HG03520 (cell line): ENCODE measurements around the gene GABARAP.

Experiments
- ATAC-seq: cut with Tn5 transposase; IDR thresholded peaks from one replicate; pipeline ENCODE4 v1.9.1; 2021; ENCODE audit warnings: mild to moderate bottlenecking, moderate library complexity; ENCODE audit not compliant: unreplicated experiment

GABARAP gene

DNA sequence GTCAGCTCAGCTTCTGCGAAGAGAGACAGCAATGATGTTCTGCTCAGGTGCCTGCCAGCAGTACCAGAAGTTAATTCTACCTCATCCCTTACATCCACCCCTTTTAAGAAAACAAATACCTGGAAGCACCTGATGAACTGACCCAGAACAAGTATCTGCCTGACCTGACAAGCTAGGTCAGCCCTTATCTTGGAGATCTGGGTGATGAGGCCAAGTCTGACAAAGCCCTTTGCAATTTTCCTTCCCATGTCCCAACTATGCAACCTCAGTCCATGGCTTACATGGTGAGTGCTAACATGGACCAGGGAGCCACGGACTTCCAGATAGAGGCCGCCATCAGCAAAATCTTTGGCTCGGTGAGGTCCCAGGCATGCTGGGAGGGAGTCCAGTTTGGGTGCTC is 18.9 kb downstream of the GABARAP start:
- ATAC-seq: no peak

DNA sequence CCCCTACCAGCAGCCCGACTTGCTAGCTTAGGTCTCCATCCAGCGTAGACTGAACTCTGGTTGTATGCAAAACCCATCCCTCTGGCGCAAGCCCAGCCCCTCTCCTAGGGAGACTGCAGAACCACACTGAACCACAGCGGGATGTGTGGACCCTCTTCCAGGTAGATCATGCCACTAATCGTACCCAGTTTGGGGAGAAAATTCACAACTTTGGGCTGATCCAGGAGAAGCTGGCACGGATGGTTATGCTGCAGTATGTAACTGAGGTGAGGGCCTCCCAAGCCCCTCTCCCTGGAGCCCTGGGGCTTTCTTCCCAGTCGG is 19.3 kb downstream of the GABARAP start:
- no peak for ATAC-seq

DNA sequence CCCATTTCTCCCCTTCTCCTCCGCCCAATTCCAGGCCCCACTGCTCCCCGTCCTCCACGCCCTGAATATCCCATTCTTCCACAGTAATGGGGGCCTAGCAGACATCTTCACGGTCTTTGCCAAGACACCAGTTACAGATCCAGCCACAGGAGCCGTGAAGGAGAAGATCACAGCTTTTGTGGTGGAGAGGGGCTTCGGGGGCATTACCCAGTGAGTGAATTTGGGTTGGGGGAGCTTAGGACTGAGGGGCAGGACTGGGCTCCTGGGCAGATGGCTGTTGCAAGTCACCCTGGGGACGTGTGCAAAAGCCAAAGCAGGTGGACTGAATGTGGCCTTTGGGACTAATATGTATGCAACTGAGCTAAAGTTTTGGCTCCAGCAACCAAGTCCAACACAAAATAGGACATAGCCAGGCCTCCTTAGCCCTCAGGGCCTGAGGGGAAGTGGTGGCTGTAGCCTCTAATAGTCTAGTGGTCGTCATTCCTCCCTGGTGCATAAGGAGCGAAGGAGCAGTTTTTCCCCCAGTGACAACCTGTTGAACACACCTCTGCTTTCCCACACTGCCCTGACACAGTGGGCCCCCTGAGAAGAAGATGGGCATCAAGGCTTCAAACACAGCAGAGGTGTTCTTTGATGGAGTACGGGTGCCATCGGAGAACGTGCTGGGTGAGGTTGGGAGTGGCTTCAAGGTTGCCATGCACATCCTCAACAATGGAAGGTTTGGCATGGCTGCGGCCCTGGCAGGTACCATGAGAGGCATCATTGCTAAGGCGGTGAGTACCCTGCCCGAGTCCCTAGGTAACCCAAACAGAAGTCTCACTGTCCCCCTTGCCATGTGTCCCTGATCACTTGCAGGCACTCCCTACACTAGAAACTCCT is 19.9 kb downstream of the GABARAP start:
- ATAC-seq: no peak

DNA sequence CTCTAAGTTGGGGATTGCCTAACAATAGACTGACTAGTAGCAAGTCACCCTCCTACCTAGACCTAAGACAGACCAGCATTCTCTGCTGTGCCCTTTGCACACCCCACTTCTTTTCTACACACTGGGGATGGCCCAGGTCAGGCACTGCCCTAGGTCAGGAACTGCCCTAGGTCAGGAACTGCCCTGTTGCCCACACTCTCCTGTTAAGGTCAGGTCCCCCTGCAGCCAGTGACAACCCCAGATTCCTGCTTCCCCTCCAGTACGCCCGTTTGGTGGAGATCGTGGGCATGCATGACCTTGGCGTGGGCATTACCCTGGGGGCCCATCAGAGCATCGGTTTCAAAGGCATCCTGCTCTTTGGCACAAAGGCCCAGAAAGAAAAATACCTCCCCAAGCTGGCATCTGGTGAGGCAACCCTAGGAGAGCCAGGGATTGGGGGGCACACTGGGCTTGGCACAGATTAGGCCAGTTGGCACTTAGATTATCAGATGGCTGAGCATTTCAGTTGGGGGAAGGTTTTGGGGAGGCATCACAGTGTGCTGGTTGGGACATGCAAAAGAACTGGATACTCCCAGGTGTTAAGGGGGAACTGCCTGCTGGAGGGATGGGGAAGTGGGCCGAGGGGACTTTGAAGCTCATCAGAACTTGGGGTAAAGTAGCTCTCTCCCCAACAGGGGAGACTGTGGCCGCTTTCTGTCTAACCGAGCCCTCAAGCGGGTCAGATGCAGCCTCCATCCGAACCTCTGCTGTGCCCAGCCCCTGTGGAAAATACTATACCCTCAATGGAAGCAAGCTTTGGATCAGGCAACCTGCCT is 20.8 kb downstream of the GABARAP start:
- no peak for ATAC-seq

DNA sequence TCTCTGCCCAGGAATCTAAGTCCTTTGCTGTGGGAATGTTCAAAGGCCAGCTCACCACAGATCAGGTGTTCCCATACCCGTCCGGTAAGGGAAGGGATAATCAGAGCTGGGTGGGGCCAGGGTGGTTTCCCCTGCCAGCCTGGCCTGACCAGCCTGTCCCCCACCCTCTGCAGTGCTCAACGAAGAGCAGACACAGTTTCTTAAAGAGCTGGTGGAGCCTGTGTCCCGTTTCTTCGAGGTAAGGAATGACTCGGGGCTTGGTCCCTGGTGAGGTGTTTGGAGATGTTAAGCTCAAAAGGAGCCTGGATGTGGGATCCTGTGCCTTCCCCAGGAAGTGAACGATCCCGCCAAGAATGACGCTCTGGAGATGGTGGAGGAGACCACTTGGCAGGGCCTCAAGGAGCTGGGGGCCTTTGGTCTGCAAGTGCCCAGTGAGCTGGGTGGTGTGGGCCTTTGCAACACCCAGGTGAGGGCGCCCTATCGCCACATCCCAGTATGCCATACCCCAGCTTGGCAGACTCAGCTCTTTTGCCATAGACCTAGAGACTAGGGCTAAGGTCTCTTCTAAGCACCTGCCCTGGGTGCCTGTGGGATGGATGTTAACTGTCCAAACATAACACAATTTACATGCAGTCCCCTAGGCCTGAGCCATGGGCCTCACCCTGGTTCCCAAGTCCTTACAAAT is 21.5 kb downstream of the GABARAP start:
- no peak for ATAC-seq

DNA sequence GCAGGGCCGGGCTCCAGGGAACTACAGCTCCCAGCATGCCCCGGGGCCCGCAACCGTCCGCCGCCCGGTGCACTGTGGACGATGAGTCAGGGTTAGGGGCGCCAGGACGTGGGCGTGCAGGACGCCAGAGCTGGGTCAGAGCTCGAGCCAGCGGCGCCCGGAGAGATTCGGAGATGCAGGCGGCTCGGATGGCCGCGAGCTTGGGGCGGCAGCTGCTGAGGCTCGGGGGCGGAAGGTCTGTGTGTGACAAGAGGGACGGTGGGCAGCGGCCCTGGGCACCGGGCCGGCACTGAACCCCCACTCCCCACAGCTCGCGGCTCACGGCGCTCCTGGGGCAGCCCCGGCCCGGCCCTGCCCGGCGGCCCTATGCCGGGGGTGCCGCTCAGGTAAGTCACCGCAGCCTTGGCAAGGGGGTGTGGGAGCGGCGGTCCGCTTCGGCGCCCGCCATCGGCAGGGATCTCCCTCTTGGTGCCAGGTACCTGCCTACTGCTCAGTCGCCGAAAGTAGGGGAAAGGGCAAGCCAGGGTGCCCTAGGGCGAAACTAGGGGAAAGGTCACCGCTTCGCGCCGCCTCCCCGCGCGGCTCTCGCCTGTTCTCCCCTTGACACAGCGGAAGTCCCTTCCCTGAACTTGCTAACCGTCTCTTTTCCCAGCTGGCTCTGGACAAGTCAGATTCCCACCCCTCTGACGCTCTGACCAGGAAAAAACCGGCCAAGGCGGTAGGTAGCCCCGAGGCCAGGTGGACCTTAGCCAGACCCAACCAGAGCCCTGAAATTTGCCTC is 22.2 kb downstream of the GABARAP start, which contains the start of the genes ACADVL and DLG4:
Gene ACADVL (plus strand): TSS at position 127 of the 781 bp plus-strand sequence. CDS start 47 bp downstream, at position 174.
Gene DLG4 (minus strand): TSS at position 25 of the 781 bp plus-strand sequence.
- no peak for ATAC-seq

DNA sequence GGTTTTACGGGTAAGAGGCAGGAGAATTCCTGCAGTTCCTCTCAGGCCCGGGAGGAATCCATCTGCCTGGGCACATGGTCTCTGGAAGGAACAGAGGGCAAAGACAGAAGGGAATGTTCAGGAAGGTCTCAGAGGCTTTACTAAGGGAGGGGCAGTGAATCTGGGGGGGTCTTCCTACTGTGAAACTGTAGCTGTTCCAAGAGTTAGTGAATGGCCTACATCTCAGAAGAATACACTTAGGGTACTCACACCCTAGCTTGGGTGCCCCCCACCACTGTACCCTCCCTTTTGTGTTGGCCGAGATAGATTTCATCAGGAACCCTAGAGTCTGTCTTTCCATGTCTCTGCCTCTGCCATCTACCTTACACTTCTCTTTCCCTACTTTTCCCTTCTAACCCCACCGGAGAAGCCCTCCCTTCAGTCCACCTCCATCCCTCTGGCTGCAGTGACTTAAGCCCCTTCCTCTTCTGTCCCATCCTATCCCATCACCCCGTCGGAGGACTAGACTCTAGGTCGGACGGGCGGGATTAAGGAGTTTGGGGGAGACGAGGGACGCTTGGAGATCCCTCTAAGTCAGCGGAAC is 22.9 kb downstream of the GABARAP start:
- no peak for ATAC-seq

DNA sequence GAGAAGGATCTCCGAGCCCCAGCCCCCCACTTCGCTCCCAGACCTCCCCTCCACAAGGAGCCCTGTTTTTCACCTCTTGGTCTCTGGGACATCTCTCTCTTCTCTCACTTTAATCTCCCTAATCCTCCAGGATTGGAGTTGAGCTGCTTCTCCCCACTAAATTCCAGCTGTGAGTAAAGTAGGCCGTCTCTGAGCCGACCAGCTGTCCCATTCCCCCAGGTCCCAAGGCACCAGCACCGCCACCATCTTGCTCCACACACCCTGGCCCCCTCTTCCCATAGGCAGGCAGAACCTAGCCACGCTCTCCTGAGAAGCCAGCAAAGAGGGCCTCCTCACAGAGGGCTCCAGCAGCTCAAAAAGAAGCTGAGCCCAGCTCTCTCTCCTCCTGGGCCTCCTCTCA is 23.5 kb downstream of the GABARAP start:
- no peak for ATAC-seq

DNA sequence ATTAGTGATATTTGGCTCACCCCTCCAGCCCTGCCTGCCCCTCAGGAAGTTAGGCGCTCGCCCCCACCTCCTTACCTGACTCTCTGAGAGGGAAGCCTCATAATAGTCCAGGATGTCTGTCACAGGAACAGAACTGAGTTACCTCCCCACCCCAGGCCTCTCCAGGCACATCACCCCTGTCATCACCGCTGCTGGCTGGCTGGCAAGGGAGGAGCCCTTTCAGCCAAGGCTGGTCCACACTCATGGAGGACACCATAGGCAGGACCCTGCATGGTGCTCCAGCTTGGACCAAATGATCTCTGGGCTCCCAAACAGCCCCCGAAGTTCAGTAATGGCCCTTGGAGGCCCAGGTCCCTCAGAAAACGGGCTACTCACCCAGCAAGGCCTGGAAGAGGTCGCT is 24.1 kb downstream of the GABARAP start:
- no peak for ATAC-seq

DNA sequence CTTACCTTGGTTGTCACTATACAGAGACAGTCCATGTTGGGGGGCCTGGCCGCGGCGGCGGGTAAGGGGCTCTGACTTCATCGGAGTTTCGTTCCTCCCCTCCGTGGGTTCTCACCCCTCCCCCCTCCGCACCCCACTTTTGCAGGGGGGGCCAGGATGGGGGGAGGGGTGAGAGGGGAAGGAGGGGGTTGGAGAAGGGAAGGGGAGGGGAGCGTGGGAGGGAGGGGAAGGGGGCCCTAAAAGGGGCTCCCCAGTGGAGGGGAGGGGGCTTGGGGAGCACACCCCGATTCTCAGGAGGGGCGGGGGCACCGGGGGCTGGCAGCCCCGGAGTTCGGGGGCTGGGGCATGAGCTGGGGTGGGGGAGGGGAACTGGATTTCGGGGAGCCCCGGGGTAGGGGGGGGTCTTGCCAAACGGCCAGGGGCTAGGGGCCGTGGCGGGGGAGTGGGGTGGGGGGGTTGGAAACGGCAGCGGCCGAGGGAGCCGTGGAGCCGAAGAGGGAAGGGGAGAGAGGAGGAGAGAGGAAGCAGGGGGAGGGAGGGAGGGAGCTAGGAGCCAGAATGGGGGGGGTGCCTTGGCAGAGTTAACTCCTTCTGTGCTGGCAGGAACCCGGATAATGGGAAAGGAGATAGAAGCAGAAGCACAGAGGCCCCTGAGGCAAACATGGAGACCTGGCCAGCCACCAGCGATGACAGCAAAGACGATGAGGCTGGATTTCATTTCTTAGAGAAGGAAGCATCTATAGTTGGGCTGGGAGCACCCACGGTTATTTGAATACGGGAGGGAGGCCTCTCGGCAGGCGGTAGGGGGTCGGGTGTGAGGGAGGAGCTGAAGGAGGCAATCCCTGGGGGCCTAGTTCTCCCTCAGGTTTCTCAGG is 24.9 kb downstream of the GABARAP start:
- ATAC-seq: no peak

DNA sequence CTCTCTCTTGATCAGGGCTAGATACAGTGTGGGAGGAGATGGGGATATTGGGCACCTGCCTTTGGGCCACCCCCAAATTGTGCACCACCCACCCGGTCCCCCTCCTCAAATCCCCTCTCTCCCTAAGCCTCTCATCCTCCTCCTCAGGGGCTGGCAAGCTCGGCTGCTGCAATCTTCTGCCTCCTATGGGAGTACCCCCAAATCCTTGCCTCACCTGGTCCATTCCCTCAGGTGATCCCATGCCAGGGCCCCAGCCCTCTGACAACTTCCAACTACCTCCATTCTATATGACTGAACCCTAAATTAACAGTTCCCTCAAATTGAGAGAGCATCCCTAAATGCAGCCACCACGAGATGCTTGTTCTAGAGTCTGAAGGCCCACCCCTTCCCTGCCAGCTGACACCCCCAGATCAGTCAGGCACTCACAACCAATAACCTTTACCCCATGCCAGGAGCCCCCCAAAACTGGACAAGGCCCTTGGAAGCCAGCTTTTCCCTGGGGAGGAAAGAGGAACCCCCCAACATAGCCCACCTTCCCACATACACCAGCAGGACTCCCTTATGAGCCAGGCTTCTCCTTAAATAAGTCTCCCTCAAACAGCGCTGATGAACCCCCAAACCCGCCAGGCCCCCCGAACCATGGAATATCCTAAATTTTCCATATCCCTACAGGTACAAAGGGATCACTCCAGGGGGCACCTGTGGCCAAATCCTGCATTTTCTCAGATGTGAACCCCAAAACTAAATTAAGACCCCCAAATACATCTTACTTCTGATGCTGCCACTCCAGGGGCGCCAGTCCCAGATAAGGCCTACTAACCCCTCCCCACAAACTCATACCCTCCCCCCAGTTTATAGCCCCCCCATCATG is 25.8 kb downstream of the GABARAP start:
- ATAC-seq: no peak

DNA sequence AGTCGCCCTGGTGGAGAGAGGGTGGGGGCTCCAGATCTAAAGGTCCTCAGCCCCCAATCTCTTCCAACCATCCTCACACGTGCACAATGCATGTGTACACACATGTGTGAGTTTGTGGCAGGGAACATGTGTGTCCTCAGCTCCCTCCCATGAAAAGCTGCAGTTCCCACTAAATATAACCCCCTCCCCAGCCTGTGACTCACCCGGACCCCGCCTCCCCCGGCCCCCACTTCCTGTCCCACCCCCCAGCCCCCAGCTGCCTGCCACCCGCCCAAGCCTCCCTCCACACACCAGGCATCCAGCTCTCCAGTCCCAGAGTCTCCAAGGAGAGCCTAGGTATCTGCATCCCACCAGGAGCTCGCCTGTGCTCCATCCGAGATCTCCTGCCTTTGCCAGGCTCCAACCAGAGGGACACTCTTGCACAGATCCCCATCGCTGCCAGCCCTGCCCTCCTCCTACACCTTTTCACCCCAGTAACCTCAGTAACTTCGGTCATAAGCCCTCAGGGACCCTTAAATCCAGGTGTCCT is 26.5 kb downstream of the GABARAP start:
- ATAC-seq: no peak

DNA sequence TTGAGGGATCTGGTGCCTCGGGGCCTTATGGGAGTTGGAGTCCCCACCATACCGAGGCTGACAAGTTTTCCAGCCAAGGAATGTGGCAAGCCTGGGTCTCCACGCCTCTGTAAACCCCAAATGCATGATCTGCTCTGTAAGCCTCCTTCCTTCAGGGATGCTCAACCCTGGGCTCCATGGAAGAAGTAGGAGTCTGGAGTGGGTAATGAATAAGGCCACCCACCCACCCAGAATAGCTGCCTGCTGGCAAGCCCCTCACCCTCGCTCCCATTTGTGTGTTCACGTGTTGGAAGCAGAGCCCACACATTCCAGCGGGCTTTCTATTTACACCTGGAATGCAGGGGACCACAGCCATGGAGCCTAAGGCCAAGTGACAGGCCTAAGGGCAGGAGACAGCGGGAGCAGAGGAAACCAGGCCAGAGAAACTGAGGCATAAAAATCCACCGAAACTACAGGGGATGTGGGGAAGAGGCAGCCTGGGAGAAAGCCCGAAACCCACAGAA is 27.1 kb downstream of the GABARAP start:
- ATAC-seq: no peak

DNA sequence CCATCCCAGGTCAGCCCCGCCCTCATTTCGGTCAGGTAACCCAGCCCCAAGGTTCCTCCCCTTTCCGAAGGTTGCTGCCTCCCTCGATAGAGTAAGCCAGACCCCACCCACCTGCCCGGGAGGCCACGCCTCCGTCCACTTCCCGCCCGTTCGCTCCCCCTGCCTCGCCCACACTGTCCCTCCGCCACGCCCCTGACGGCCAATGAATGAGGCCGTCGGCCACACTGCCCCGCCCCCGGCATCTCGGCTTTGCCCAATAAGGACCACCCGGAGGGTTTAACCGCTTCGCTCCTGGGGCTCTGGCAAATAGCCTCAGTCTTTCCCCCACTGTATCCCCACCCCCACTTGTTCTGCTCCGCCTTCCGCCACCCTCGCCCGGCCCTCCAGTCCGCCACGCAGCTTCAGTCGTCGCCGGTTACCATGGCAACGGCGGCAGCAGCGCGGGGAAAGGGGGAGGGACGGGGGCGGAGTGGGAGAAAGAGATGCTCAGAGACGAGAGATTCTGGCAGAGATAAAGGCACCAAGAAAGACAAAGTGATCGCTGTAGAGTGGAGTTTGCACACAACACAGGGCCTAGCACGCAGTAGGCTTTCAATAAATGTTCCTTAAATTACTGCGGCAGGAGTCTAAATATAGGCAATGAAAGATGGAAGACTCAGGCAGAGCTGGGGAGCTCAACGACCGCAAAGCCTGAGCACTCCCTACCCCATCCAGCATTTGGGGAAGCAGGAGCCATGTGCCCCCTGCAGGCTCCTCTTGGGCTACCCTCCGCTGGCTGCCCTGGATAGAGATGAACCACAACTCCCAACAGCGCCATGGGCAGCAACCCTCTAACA is 27.7 kb downstream of the GABARAP start:
- ATAC-seq: peak; percentile 65

DNA sequence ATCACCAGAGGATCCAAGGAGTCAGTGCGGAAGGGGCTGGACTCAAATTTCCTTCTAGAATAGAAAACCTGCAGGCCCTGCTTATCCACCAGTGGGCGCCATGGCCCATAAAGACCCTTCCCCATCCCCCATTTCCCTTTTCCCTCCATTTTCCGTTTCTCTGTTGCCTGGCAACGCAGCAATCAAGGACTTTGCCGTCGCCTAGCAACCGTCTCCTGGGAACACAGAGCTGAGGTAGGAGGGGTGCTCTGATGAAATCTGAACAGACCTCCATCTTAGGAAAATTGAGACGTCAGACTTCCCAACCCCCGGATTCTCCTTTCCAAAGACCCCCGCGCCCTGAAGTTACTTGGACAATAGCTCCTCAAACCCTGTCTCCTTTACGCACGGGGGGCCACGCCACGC is 28.4 kb downstream of the GABARAP start:
- no peak for ATAC-seq

DNA sequence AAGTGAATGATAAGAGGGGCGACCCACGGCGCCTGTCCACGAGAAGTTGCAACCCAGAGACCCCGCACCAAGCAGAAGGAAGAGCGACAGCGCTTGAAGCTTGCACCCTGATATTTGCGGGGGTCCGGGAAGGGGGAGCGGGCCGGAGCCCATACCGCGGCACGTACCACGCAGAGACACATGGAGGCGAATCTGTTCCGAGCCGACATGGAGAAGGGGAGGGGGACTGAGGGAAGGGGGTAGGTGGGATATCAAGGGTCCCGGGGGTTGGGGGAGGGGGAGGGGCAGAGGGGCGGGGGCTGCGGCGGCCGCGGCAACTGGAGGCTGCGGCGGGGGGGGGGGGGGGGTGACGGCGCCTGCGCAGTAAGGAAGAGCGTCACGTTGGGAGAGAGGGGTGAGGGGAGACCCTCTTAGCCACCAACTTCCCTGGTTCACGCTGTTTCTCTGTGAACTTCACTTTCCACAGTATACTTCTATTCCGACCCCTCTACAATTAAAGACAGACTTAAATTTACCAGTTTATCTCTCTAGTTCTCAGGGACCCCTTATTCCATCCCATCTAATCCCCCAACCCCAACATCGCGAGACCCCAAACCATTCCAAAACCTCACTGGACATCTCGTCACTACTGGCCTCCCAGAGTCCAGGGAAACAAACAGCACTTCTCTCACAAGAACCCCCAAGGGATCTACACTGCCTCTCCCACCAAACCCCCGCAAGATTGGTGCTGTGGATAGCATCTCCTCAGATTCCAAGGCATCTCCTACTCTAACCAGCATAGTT is 30.6 kb downstream of the GABARAP start:
- ATAC-seq: no peak
